PC-9 (cell line): Measurements from ENCODE around the gene MTA3. TPM values are rescaled to one million over a fixed set of nuclear protein-coding genes. Genes with fewer than 3 reads are reported as not detected.

Experiments
- BruUV-seq: library from RNA; stranded (reverse); fragments of 400-500 nt; replicated peaks from 2 replicates; lab custom pipeline; 2021; lab: Mats Ljungman, UMichigan
- CTCF ChIA-PET: fragments of 300-600 bp; sonication (Branson Sonifier 250); formaldehyde crosslinking; loops from one replicate; lab custom pipeline; 2022; ENCODE audit warnings: antibody characterized with exemption; lab: Charles Lee
- POLR2A ChIA-PET: fragments of 300-600 bp; sonication (Branson Sonifier 250); formaldehyde crosslinking; loops from one replicate; lab custom pipeline; 2022; ENCODE audit warnings: antibody characterized with exemption; ENCODE audit not compliant: unreplicated experiment; lab: Charles Lee
- DNase-seq, 2 experiments: peaks; one replicate each; pipeline versions ENCODE4 v3.0.0 to v3.0.0-alpha.2; 2015 to 2022; ENCODE audit warnings: mixed read lengths in 1 of 2
- H2AFZ ChIP-seq: fragments of 200-600 bp; sonication (generic); 2 replicates; pipeline ENCODE4 v1.8.1; 2017; ENCODE audit warnings: antibody characterized with exemption
- H3F3A ChIP-seq: fragments of 200-600 bp; sonication (generic); 2 replicates; pipeline ENCODE4 v1.8.1; 2017; ENCODE audit warnings: antibody characterized with exemption, mild to moderate bottlenecking, low read depth; ENCODE audit not compliant: insufficient read depth
- H3K27ac ChIP-seq: fragments of 200-600 bp; sonication (generic); 2 replicates; pipeline ENCODE4 v1.6.1; 2016; ENCODE audit warnings: mixed run types
- H3K27me3 ChIP-seq: fragments of 200-600 bp; sonication (generic); 2 replicates; pipeline ENCODE4 v1.6.1; 2016; ENCODE audit warnings: low read depth, mixed run types; ENCODE audit not compliant: insufficient read depth
- H3K36me3 ChIP-seq: fragments of 200-600 bp; sonication (generic); 2 replicates; pipeline ENCODE4 v1.6.1; 2016; ENCODE audit warnings: low read depth, mixed run types
- H3K4me1 ChIP-seq: fragments of 200-600 bp; sonication (generic); replicated peaks from 2 replicates; pipeline ENCODE4 v1.6.1; 2016; ENCODE audit warnings: mixed run types; ENCODE audit not compliant: insufficient read depth
- H3K4me2 ChIP-seq: fragments of 200-600 bp; sonication (generic); 2 replicates; pipeline ENCODE4 v1.6.1; 2017; ENCODE audit warnings: mixed run types
- H3K4me3 ChIP-seq: fragments of 200-600 bp; sonication (generic); 2 replicates; pipeline ENCODE4 v1.6.1; 2016; ENCODE audit warnings: mixed run types
- H3K79me2 ChIP-seq: fragments of 200-600 bp; sonication (generic); 2 replicates; pipeline ENCODE4 v1.6.1; 2017; ENCODE audit warnings: low read depth, mixed run types
- H3K9me2 ChIP-seq: fragments of 200-600 bp; sonication (generic); 2 replicates; pipeline ENCODE4 v1.8.1; 2017; ENCODE audit warnings: mild to moderate bottlenecking; ENCODE audit not compliant: insufficient read depth
- H3K9me3 ChIP-seq: fragments of 200-600 bp; sonication (generic); 2 replicates; pipeline ENCODE4 v1.8.1; 2016; ENCODE audit warnings: low read depth; ENCODE audit not compliant: insufficient read depth
- H4K20me1 ChIP-seq: fragments of 200-600 bp; sonication (generic); 2 replicates; pipeline ENCODE4 v1.8.1; 2017; ENCODE audit not compliant: insufficient read depth
- CTCF ChIP-seq: fragments of 200-600 bp; sonication (generic); conservative IDR thresholded peaks from 2 replicates; pipeline ENCODE4 v1.6.1; 2017; ENCODE audit warnings: mixed run types, antibody characterized with exemption, mild to moderate bottlenecking, moderate library complexity
- EZH2 ChIP-seq: fragments of 200-600 bp; sonication (generic); IDR thresholded peaks from 2 replicates; pipeline ENCODE4 v1.8.0; 2017; ENCODE audit warnings: antibody characterized with exemption, low read depth
- intact Hi-C: fragments of 100-400 bp; cut with micrococcal nuclease; formaldehyde crosslinking; loops from one replicate; pipeline ENCODE4 v1.10.0; 2022; ENCODE audit not compliant: unreplicated experiment
- total RNA-seq: library from RNA; stranded (reverse); gene quantifications from 2 replicates; pipeline ENCODE4 v1.2.3, GENCODE V29; 2021

MTA3 gene
- total RNA-seq, 1 experiment from 2014 or later = 89.8 TPM

- H4K20me1 ChIP-seq = no peaks in the 10 kb centered on the region
- H3F3A ChIP-seq = no peaks in the 10 kb centered on the region
- no peaks in the 10 kb centered on the region for H3K9me3 ChIP-seq
- intact Hi-C loops = no loop called here
- no peaks in the 10 kb centered on the region for H3K79me2 ChIP-seq
- no peaks in the 10 kb centered on the region for H3K9me2 ChIP-seq
- ChIA-PET POLR2A (interaction anchor here (0.7 kb wide), 1 partner anchor 160 kb away, joined by 4 read pairs; no protein-coding TSS in a partner anchor), CTCF (interaction anchor here (0.5 kb wide), 1 partner anchor 1597 kb away, joined by 3 read pairs; no protein-coding TSS in a partner anchor)
- H3K4me1 ChIP-seq = no peaks in the 10 kb centered on the region
- H3K4me3 ChIP-seq = no peak overlapping the region
- no peaks in the 10 kb centered on the region for H3K36me3 ChIP-seq
- no peak overlapping the region for H3K4me2 ChIP-seq
- TF ChIP-seq CTCF (no peak), EZH2 (no peak)
- H2AFZ ChIP-seq = no peak overlapping the region
- BruUV-seq = no TSS peak
- DNase-seq = no peak
- H3K27ac ChIP-seq = no peak overlapping the region
- H3K27me3 ChIP-seq = no peaks in the 10 kb centered on the region
These were observed 219.0 kb downstream of the MTA3 start for GRCh38 chr2:42787424-42787787.

- ChIA-PET CTCF (interaction anchor here (0.5 kb wide), 1 partner anchor 1596 kb away, joined by 3 read pairs; no protein-coding TSS in a partner anchor), POLR2A (interaction anchor here (0.7 kb wide), 1 partner anchor 161 kb away, joined by 4 read pairs; no protein-coding TSS in a partner anchor)
- H3K4me3 ChIP-seq = no peak overlapping the region
- intact Hi-C loops = no loop called here
- H2AFZ ChIP-seq = no peak overlapping the region
- TF ChIP-seq EZH2 = no peak
- TF ChIP-seq CTCF = no peak
- no peaks in the 10 kb centered on the region for H3K9me2 ChIP-seq
- H3K27me3 ChIP-seq = no peaks in the 10 kb centered on the region
- no TSS peak for BruUV-seq
- no peak overlapping the region for H3K4me2 ChIP-seq
- no peaks in the 10 kb centered on the region for H3K4me1 ChIP-seq
- no peak for DNase-seq
- no peaks in the 10 kb centered on the region for H3K79me2 ChIP-seq
- H3K27ac ChIP-seq = no peak overlapping the region
- H3F3A ChIP-seq = no peaks in the 10 kb centered on the region
- H3K9me3 ChIP-seq = no peaks in the 10 kb centered on the region
- H3K36me3 ChIP-seq = no peaks in the 10 kb centered on the region
- no peaks in the 10 kb centered on the region for H4K20me1 ChIP-seq
These were observed 219.5 kb downstream of the MTA3 start for GRCh38 chr2:42787788-42788477.

- H3K79me2 ChIP-seq = no peaks in the 10 kb centered on the region
- H3K4me2 ChIP-seq = no peak overlapping the region
- H3K27ac ChIP-seq = no peak overlapping the region
- no peaks in the 10 kb centered on the region for H3K27me3 ChIP-seq
- no peaks in the 10 kb centered on the region for H3K36me3 ChIP-seq
- H3K4me1 ChIP-seq = no peaks in the 10 kb centered on the region
- POLR2A ChIA-PET = no interaction called here
- H4K20me1 ChIP-seq = no peaks in the 10 kb centered on the region
- no peak overlapping the region for H3K4me3 ChIP-seq
- no peaks in the 10 kb centered on the region for H3K9me3 ChIP-seq
- intact Hi-C loops = no loop called here
- no peaks in the 10 kb centered on the region for H3F3A ChIP-seq
- CTCF ChIA-PET = no interaction called here
- H2AFZ ChIP-seq = no peak overlapping the region
- TF ChIP-seq EZH2 = no peak
- no peak for TF ChIP-seq CTCF
- no TSS peak for BruUV-seq
- no peaks in the 10 kb centered on the region for H3K9me2 ChIP-seq
- DNase-seq = no peak
These were observed 220.0 kb downstream of the MTA3 start for GRCh38 chr2:42788478-42788793.
